HCT116 (cell line): ENCODE results near the gene ZNF148. TPM values are rescaled to one million over a fixed set of nuclear protein-coding genes. Genes with fewer than 3 reads are reported as not detected.

ENCODE experiments used
- ATAC-seq: fragments of 200-7000 bp; cut with Tn5 transposase; 2 replicates; pipeline ENCODE4 v1.9.1; 2020; ENCODE audit warnings: mild to moderate bottlenecking, moderate library complexity
- BruUV-seq: library from RNA; stranded (reverse); fragments of 400-500 nt; replicated peaks from 2 replicates; lab custom pipeline; 2021; lab: Mats Ljungman, UMichigan
- CTCF ChIA-PET: fragments of 300-600 bp; sonication (Branson Sonifier 250); formaldehyde crosslinking; loops from one replicate; lab custom pipeline; 2021; ENCODE audit warnings: antibody characterized with exemption; lab: Charles Lee
- POLR2A ChIA-PET: fragments of 300-600, 350-600 bp; sonication (Branson Sonifier 250); formaldehyde crosslinking; loops from one replicate; lab custom pipeline; 2021; ENCODE audit warnings: antibody characterized with exemption; lab: Charles Lee
- RAD21 ChIA-PET, 2 experiments: fragments of 300-600 bp; sonication (Branson Sonifier 250); formaldehyde crosslinking; loops; one replicate each; lab custom pipeline; 2023; ENCODE audit warnings: low total read pairs in 2 of 2; ENCODE audit not compliant: uncharacterized antibody in 2 of 2, unreplicated experiment in 2 of 2, low non-redundant PET in 1 of 2; lab: Charles Lee
- DNase-seq: peaks from one replicate; pipeline ENCODE4 v3.0.0-alpha.2; 2010; ENCODE audit warnings: low read depth, low spot score
- H2AFZ ChIP-seq: fragments of 200-600 bp; shearing (Covaris generic), sonication (generic); 2 replicates; pipeline ENCODE4 v1.6.1; 2017; ENCODE audit warnings: low read depth, mixed run types, mixed read lengths, antibody characterized with exemption, low read length; ENCODE audit not compliant: poor library complexity, severe bottlenecking
- H3K27ac ChIP-seq: 2 replicates; pipeline ENCODE4 v1.5.1; 2012; ENCODE audit warnings: low read depth, low read length
- H3K27me3 ChIP-seq: fragments of 200-600 bp; sonication (generic); 2 replicates; pipeline ENCODE4 v1.6.1; 2016; ENCODE audit warnings: mixed run types, low read length, mixed read lengths; ENCODE audit not compliant: insufficient read depth
- H3K36me3 ChIP-seq, 2 experiments: fragments of 200-500 bp in 1 of 2; fragments of 200-600 bp in 1 of 2; sonication (Bioruptor generic) in 1 of 2; sonication (generic) in 1 of 2; 2 replicates each; pipeline versions ENCODE4 v1.5.1 to v1.6.1; 2014 to 2016; ENCODE audit warnings: low read length in 2 of 2, inconsistent platforms in 1 of 2, mixed read lengths in 1 of 2, mixed run types in 1 of 2; ENCODE audit not compliant: insufficient read depth in 2 of 2, control insufficient read depth in 1 of 2
- H3K4me1 ChIP-seq, 2 experiments: fragments of 200-600 bp in 1 of 2; sonication (generic) in 1 of 2; 2 replicates each; pipeline versions ENCODE4 v1.5.1 to v1.6.1; 2012 to 2017; ENCODE audit warnings: low read length in 2 of 2, inconsistent platforms in 1 of 2, mild to moderate bottlenecking in 1 of 2, mixed read lengths in 1 of 2, mixed run types in 1 of 2, moderate library complexity in 1 of 2; ENCODE audit not compliant: insufficient read depth in 2 of 2, control insufficient read depth in 1 of 2
- H3K4me2 ChIP-seq: fragments of 200-600 bp; sonication (generic); 2 replicates; pipeline ENCODE4 v1.6.1; 2017; ENCODE audit warnings: mixed run types, low read length, mixed read lengths
- H3K4me3 ChIP-seq, 2 experiments: fragments of 200-600 bp in 1 of 2; sonication (generic) in 1 of 2; replicated peaks in 1 of 2; 2 replicates each; pipeline ENCODE4 v1.5.1; 2011 to 2016; ENCODE audit warnings: low read length in 2 of 2, control low read depth in 1 of 2, low read depth in 1 of 2, mild to moderate bottlenecking in 1 of 2, mixed read lengths in 1 of 2, mixed run types in 1 of 2
- H3K79me2 ChIP-seq: fragments of 200-600 bp; sonication (generic); 2 replicates; pipeline ENCODE4 v1.6.1; 2017; ENCODE audit warnings: mild to moderate bottlenecking, mixed run types, low read length, moderate library complexity, mixed read lengths; ENCODE audit not compliant: insufficient read depth
- H3K9ac ChIP-seq: fragments of 200-600 bp; sonication (generic); 2 replicates; pipeline ENCODE4 v1.6.1; 2016; ENCODE audit warnings: low read length, mixed read lengths
- H3K9me2 ChIP-seq: fragments of 200-600 bp; sonication (generic), shearing (Covaris generic); 2 replicates; pipeline ENCODE4 v1.6.1; 2017; ENCODE audit warnings: mixed run types, mild to moderate bottlenecking, moderate library complexity; ENCODE audit not compliant: insufficient read depth
- H3K9me3 ChIP-seq, 2 experiments: fragments of 200-500 bp in 1 of 2; fragments of 200-600 bp in 1 of 2; sonication (Bioruptor generic) in 1 of 2; sonication (generic) in 1 of 2; 2 replicates each; pipeline ENCODE4 v1.6.1; 2014 to 2017; ENCODE audit warnings: low read length in 2 of 2, mixed read lengths in 2 of 2, inconsistent platforms in 1 of 2, low read depth in 1 of 2, mild to moderate bottlenecking in 1 of 2, mixed run types in 1 of 2, moderate library complexity in 1 of 2; ENCODE audit not compliant: control insufficient read depth in 1 of 2, insufficient read depth in 1 of 2
- H4K20me1 ChIP-seq: fragments of 200-600 bp; sonication (generic), shearing (Covaris generic); 2 replicates; pipeline ENCODE4 v1.6.1; 2017; ENCODE audit warnings: mixed run types, mild to moderate bottlenecking, moderate library complexity; ENCODE audit not compliant: insufficient read depth
- ELF1 ChIP-seq: IDR thresholded peaks from 2 replicates; pipeline ENCODE4 v1.6.1; 2012; ENCODE audit warnings: low read depth, borderline replicate concordance
- EZH2phosphoT487 ChIP-seq: fragments of 200-600 bp; IDR thresholded peaks from 2 replicates; pipeline ENCODE4 v1.6.1; 2018; ENCODE audit warnings: antibody characterized with exemption, borderline replicate concordance
- JUND ChIP-seq: IDR thresholded peaks from 2 replicates; pipeline ENCODE4 v1.6.1; 2012
- POLR2AphosphoS5 ChIP-seq: IDR thresholded peaks from 2 replicates; pipeline ENCODE4 v1.6.1; 2011; ENCODE audit warnings: mild to moderate bottlenecking, low read depth, low read length, moderate library complexity
- YY1 ChIP-seq: IDR thresholded peaks from 2 replicates; pipeline ENCODE4 v1.6.1; 2011; ENCODE audit warnings: low read length, low read depth, moderate library complexity, mild to moderate bottlenecking; ENCODE audit not compliant: insufficient replicate concordance; ENCODE audit errors: extremely low read depth
- ZNF274 ChIP-seq: fragments of 200-500 bp; sonication (Bioruptor generic); IDR thresholded peaks from 2 replicates; pipeline ENCODE4 v1.6.1; 2014; ENCODE audit warnings: mild to moderate bottlenecking, low read depth, low read length, inconsistent platforms
- intact Hi-C: fragments of 100-400 bp; cut with micrococcal nuclease; formaldehyde crosslinking; loops from 2 replicates; pipeline ENCODE4 v1.10.0; 2022
- total RNA-seq: library from RNA; stranded (reverse); gene quantifications from one replicate; pipeline ENCODE4 v1.2.1, GENCODE V29; 2021; ENCODE audit not compliant: unreplicated experiment
- TF ChIP-seq, protein P1 (sequence below): IDR thresholded peaks from 2 replicates; pipeline ENCODE4 v1.6.1; 2012; ENCODE audit warnings: low read depth
- TF ChIP-seq, protein P2 (sequence below): IDR thresholded peaks from 2 replicates; pipeline ENCODE4 v1.6.1; 2012
- TF ChIP-seq, protein P3 (sequence below): IDR thresholded peaks from 2 replicates; pipeline ENCODE4 v1.6.1; 2011; ENCODE audit warnings: mild to moderate bottlenecking, low read length, moderate library complexity; ENCODE audit not compliant: insufficient replicate concordance; ENCODE audit errors: extremely low read depth

Gene ZNF148
- total RNA-seq, 1 experiment from 2014 or later, result 35.0 TPM

DNA sequence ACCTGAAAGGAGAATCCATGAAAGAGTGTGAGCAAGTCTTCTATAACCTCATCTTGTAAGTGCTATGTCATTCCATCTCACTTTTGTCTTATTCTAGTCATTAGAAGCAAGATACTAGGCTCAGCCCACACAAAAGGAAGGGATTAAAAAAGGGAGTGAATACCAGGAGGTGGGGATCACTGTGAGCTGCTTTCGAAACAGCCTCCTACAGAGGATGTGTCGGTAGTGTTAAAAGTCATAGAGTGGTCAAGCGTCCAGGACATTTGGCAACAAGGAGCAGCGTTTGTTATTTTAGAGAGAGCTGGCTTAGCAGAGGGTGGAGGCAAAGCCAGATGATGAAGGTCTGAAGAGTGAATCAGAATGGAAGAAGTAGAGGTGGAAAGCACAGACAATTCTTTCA is 11.7 kb upstream of the ZNF148 start:
- H3K27ac ChIP-seq, result no peak overlapping the region
- ChIA-PET RAD21 (no interaction called here), POLR2A (no interaction called here), CTCF (no interaction called here)
- no TSS peak for BruUV-seq
- H3K79me2 ChIP-seq, result no peaks in the 10 kb centered on the region
- no peak for TF ChIP-seq YY1
- H3K27me3 ChIP-seq, result no peaks in the 10 kb centered on the region
- no peaks in the 10 kb centered on the region for H3K36me3 ChIP-seq
- H2AFZ ChIP-seq, result no peak overlapping the region
- DNase-seq (no peak), ATAC-seq (no peak)
- no peaks in the 10 kb centered on the region for H3K9me3 ChIP-seq
- no peak overlapping the region for H3K4me3 ChIP-seq
- H4K20me1 ChIP-seq, result no peaks in the 10 kb centered on the region
- peaks cover 6 to 28% of the 10 kb centered on the region in 2 experiments; a peak in 3 of 4 replicates for H3K4me1 ChIP-seq
- no peak overlapping the region for H3K9ac ChIP-seq
- H3K4me2 ChIP-seq, result no peak overlapping the region
- intact Hi-C loops, result no loop called here
- no peaks in the 10 kb centered on the region for H3K9me2 ChIP-seq

DNA sequence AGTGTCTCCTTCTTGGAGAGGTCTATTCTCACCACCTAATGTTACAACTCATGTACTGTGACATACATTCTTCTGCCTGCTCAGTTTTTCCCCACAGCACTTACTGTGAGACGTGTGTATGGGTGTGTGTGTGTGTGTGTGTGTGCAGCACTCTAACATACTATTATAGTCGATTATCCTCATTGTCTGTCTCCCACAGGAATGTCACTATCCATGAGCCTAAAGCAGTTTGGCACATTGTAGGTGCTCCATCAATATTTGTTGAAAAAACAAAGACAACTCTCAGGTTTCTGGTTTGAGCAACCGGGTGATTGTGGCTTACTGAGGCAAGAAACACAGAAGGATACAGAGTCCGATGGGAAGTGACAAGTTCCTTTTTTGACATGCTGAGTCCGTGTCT is 8.6 kb upstream of the ZNF148 start:
- CTCF ChIA-PET, result no interaction called here
- Histone ChIP-seq H3K27me3 (no peaks in the 10 kb centered on the region), H3K36me3 (no peaks in the 10 kb centered on the region), H2AFZ (no peak overlapping the region), H3K9me2 (no peaks in the 10 kb centered on the region), H3K9ac (no peak overlapping the region), H3K4me2 (no peak overlapping the region), H3K79me2 (no peaks in the 10 kb centered on the region), H3K27ac (no peak overlapping the region), H3K4me3 (no peak overlapping the region), H3K4me1 (peaks cover 6 to 11% of the 10 kb centered on the region in 2 experiments; a peak in 3 of 4 replicates)
- DNase-seq (no peak), ATAC-seq (no peak)
- RAD21 ChIA-PET, result no interaction called here
- intact Hi-C loops, result no loop called here
- POLR2A ChIA-PET, result no interaction called here
- no TSS peak for BruUV-seq
- no peak for TF ChIP-seq POLR2AphosphoS5
- TF ChIP-seq, protein P1, sequence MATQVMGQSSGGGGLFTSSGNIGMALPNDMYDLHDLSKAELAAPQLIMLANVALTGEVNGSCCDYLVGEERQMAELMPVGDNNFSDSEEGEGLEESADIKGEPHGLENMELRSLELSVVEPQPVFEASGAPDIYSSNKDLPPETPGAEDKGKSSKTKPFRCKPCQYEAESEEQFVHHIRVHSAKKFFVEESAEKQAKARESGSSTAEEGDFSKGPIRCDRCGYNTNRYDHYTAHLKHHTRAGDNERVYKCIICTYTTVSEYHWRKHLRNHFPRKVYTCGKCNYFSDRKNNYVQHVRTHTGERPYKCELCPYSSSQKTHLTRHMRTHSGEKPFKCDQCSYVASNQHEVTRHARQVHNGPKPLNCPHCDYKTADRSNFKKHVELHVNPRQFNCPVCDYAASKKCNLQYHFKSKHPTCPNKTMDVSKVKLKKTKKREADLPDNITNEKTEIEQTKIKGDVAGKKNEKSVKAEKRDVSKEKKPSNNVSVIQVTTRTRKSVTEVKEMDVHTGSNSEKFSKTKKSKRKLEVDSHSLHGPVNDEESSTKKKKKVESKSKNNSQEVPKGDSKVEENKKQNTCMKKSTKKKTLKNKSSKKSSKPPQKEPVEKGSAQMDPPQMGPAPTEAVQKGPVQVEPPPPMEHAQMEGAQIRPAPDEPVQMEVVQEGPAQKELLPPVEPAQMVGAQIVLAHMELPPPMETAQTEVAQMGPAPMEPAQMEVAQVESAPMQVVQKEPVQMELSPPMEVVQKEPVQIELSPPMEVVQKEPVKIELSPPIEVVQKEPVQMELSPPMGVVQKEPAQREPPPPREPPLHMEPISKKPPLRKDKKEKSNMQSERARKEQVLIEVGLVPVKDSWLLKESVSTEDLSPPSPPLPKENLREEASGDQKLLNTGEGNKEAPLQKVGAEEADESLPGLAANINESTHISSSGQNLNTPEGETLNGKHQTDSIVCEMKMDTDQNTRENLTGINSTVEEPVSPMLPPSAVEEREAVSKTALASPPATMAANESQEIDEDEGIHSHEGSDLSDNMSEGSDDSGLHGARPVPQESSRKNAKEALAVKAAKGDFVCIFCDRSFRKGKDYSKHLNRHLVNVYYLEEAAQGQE, result no peak
- no peak for TF ChIP-seq EZH2phosphoT487
- TF ChIP-seq, protein P2, sequence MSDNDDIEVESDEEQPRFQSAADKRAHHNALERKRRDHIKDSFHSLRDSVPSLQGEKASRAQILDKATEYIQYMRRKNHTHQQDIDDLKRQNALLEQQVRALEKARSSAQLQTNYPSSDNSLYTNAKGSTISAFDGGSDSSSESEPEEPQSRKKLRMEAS, result no peak
- TF ChIP-seq YY1, result no peak
- no peak for TF ChIP-seq JUND
- TF ChIP-seq, protein P3, sequence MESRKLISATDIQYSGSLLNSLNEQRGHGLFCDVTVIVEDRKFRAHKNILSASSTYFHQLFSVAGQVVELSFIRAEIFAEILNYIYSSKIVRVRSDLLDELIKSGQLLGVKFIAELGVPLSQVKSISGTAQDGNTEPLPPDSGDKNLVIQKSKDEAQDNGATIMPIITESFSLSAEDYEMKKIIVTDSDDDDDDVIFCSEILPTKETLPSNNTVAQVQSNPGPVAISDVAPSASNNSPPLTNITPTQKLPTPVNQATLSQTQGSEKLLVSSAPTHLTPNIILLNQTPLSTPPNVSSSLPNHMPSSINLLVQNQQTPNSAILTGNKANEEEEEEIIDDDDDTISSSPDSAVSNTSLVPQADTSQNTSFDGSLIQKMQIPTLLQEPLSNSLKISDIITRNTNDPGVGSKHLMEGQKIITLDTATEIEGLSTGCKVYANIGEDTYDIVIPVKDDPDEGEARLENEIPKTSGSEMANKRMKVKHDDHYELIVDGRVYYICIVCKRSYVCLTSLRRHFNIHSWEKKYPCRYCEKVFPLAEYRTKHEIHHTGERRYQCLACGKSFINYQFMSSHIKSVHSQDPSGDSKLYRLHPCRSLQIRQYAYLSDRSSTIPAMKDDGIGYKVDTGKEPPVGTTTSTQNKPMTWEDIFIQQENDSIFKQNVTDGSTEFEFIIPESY, result no peak
- no peak for TF ChIP-seq ZNF274
- no peak for TF ChIP-seq ELF1
- TF ChIP-seq, all 23 proteins: peak for 0
- Histone ChIP-seq H3K9me3 (no peaks in the 10 kb centered on the region), H4K20me1 (no peaks in the 10 kb centered on the region)
